ENCODE data around the gene A4GALT. TPM values are rescaled to one million over a fixed set of nuclear protein-coding genes. Genes with fewer than 3 reads are reported as not detected.

A4GALT gene
- total and polyA plus RNA-seq, 2 donors (not counting 1 experiment from before 2014, with no cell fraction given): 6.8 to 16.2 TPM

DNA sequence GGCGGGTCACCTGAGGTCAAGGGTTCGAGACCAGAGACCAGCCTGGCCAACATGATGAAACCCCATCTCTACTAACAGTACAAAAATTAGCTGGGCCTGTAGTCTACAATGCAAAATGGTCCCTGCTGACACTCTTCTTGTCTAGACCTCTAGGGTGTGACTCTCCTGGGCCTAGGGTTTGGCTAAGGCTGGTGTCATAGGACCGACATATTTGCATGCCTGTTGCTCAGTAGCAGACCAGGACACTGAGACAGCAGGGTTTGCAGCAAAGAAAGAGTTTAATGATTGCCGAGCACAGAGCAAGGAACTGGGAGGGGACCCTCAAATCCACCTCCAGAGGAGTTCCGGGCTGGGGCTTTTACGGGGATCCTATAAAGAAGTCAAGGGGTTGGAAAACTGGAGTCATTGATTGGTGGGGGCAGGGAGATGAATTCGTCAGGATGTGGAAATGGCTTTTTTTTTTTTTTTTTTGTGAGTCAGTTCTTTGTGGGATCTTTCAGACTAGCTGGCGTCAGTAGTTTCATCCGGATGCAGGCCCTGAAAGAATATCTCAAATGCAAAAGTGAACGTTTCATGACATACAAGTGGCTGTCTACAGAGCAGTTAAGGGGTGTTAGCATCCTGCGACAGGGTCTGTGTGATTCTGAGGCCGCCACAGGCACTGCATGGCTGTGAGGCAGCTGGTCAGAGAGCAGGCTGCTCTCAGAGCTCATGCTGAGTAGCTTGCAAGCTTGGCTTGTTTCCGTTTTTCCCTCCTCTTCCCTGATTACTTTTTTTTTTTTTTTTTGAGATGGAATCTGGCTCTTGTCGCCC is 27.2 kb upstream of the A4GALT start:
- no peaks in the 10 kb centered on the region for H3K79me2 ChIP-seq (ENCODE audit: control insufficient read depth, insufficient read depth, low read length)

DNA sequence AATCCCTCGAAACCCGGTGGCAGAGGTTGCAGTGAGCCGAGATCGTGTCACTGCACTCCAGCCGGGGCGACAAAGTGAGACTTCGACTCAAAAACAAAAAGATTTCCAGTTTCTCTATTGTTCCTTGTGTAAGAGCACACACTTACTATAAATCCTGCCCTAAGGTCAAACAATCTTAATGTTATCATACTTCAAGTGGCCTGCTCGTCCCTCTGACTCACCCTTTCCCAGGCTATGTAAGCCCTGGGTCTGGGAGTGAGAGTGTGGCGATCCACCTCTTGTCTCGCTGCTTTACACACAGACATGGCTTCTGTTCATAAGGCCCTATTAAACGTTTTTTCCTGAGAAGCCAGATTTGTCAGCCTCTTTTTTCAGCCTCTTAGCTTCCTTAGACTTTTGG is 24.4 kb upstream of the A4GALT start:
- Histone ChIP-seq H3K27ac (ENCODE audit: insufficient read depth, low read length) (no peak overlapping the region), H3K36me3 (ENCODE audit: control insufficient read depth, insufficient read depth, low read length) (no peaks in the 10 kb centered on the region), H3K79me2 (ENCODE audit: control insufficient read depth, insufficient read depth, low read length) (no peaks in the 10 kb centered on the region), H3K4me1 (ENCODE audit: control insufficient read depth, extremely low read depth, insufficient read depth, low read length) (peaks cover 10% of the 10 kb centered on the region), H3K9me3 (ENCODE audit: control insufficient read depth, insufficient read depth, low read depth, low read length) (no peaks in the 10 kb centered on the region), H4K20me1 (ENCODE audit: control insufficient read depth, extremely low read depth, insufficient read depth, low read length) (no peaks in the 10 kb centered on the region), H3K4me2 (ENCODE audit: extremely low read depth, insufficient read depth, low read length) (no peak overlapping the region), H3K27me3 (ENCODE audit: control insufficient read depth, insufficient read depth, low read length) (no peaks in the 10 kb centered on the region), H2AFZ (ENCODE audit: low read length) (no peak overlapping the region), H3K4me3 (replicated peaks in 1 of 4; ENCODE audit: control extremely low read depth in 1 of 4, insufficient read depth in 1 of 4, low read depth in 3 of 4, low read length in 4 of 4) (no peak overlapping the region), H3K9ac (ENCODE audit: insufficient read depth, low read length) (no peak overlapping the region)
- no peak for TF ChIP-seq EZH2 (IDR thresholded peaks at IDR 0.05; ENCODE audit: low read length, missing control alignments)
- TF ChIP-seq, protein P1, sequence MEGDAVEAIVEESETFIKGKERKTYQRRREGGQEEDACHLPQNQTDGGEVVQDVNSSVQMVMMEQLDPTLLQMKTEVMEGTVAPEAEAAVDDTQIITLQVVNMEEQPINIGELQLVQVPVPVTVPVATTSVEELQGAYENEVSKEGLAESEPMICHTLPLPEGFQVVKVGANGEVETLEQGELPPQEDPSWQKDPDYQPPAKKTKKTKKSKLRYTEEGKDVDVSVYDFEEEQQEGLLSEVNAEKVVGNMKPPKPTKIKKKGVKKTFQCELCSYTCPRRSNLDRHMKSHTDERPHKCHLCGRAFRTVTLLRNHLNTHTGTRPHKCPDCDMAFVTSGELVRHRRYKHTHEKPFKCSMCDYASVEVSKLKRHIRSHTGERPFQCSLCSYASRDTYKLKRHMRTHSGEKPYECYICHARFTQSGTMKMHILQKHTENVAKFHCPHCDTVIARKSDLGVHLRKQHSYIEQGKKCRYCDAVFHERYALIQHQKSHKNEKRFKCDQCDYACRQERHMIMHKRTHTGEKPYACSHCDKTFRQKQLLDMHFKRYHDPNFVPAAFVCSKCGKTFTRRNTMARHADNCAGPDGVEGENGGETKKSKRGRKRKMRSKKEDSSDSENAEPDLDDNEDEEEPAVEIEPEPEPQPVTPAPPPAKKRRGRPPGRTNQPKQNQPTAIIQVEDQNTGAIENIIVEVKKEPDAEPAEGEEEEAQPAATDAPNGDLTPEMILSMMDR (conservative IDR thresholded peaks at IDR 0.05 in 1 of 2, IDR thresholded peaks at IDR 0.05 in 1 of 2; ENCODE audit: low read depth in 1 of 2, low read length in 2 of 2): no peak
- peak; percentile 43 to 76 for DNase-seq (ENCODE audit: low read depth in 2 of 2)

More for the DNA sequence above, 27.2 kb upstream of the A4GALT start:
- peak overlapping the region; percentile 64 for H3K4me2 ChIP-seq (ENCODE audit: extremely low read depth, insufficient read depth, low read length)
- peak overlapping the region; percentile 50 for H3K9ac ChIP-seq (ENCODE audit: insufficient read depth, low read length)
- no peaks in the 10 kb centered on the region for H4K20me1 ChIP-seq (ENCODE audit: control insufficient read depth, extremely low read depth, insufficient read depth, low read length)
- peak overlapping the region; percentile 86 for H3K27ac ChIP-seq (ENCODE audit: insufficient read depth, low read length)
- peak; percentile 77 to 84 for DNase-seq (ENCODE audit: low read depth in 2 of 2)
- no peak for TF ChIP-seq EZH2 (IDR thresholded peaks at IDR 0.05; ENCODE audit: low read length, missing control alignments)
- TF ChIP-seq, protein P1 (conservative IDR thresholded peaks at IDR 0.05 in 1 of 2, IDR thresholded peaks at IDR 0.05 in 1 of 2; ENCODE audit: low read depth in 1 of 2, low read length in 2 of 2): no peak
- no peaks in the 10 kb centered on the region for H3K27me3 ChIP-seq (ENCODE audit: control insufficient read depth, insufficient read depth, low read length)
- peak overlapping the region in 2 of 4 experiments; percentile 11 to 17 for H3K4me3 ChIP-seq (replicated peaks in 1 of 4; ENCODE audit: control extremely low read depth in 1 of 4, insufficient read depth in 1 of 4, low read depth in 3 of 4, low read length in 4 of 4)
- no peaks in the 10 kb centered on the region for H3K9me3 ChIP-seq (ENCODE audit: control insufficient read depth, insufficient read depth, low read depth, low read length)
- H3K36me3 ChIP-seq (ENCODE audit: control insufficient read depth, insufficient read depth, low read length): no peaks in the 10 kb centered on the region
- peaks cover 20% of the 10 kb centered on the region for H3K4me1 ChIP-seq (ENCODE audit: control insufficient read depth, extremely low read depth, insufficient read depth, low read length)
- H2AFZ ChIP-seq (ENCODE audit: low read length): peak overlapping the region; percentile 98

DNA sequence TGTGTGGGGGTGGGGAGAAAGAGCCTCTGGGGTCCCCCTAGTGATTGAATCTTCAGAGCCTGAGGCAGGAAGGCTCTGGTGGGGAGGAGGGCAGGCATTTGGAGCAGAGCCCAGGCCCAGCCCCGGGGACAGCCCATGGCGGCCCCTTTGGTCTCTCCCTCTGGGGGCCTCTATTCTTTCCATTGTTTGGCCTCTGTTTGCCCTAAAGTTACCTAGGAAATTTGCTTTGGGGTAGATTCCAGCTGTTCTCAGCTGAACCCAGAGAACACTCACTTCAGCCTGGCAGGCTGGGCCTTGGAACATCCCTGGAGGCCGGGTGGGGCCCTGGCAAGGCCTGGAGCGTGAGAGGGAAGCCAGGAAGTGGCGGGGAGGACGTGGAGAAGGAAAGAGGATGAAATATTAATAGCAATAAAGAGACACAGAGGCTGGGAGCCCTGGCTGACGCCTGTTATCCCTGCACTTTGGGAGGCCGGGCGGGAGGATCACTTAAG is 22.9 kb upstream of the A4GALT start:
- H3K4me2 ChIP-seq (ENCODE audit: extremely low read depth, insufficient read depth, low read length): no peak overlapping the region
- TF ChIP-seq, protein P1 (conservative IDR thresholded peaks at IDR 0.05 in 1 of 2, IDR thresholded peaks at IDR 0.05 in 1 of 2; ENCODE audit: low read depth in 1 of 2, low read length in 2 of 2): no peak
- TF ChIP-seq EZH2 (IDR thresholded peaks at IDR 0.05; ENCODE audit: low read length, missing control alignments): no peak

More for the DNA sequence above, 22.9 kb upstream of the A4GALT start:
- Histone ChIP-seq H3K27me3 (ENCODE audit: control insufficient read depth, insufficient read depth, low read length) (no peaks in the 10 kb centered on the region), H3K4me1 (ENCODE audit: control insufficient read depth, extremely low read depth, insufficient read depth, low read length) (peaks cover 7% of the 10 kb centered on the region), H3K36me3 (ENCODE audit: control insufficient read depth, insufficient read depth, low read length) (no peaks in the 10 kb centered on the region), H3K9ac (ENCODE audit: insufficient read depth, low read length) (peak overlapping the region; percentile 14), H4K20me1 (ENCODE audit: control insufficient read depth, extremely low read depth, insufficient read depth, low read length) (no peaks in the 10 kb centered on the region), H3K27ac (ENCODE audit: insufficient read depth, low read length) (peak overlapping the region; percentile 49), H3K79me2 (ENCODE audit: control insufficient read depth, insufficient read depth, low read length) (no peaks in the 10 kb centered on the region), H3K4me3 (replicated peaks in 1 of 4; ENCODE audit: control extremely low read depth in 1 of 4, insufficient read depth in 1 of 4, low read depth in 3 of 4, low read length in 4 of 4) (no peak overlapping the region), H2AFZ (ENCODE audit: low read length) (no peak overlapping the region), H3K9me3 (ENCODE audit: control insufficient read depth, insufficient read depth, low read depth, low read length) (no peaks in the 10 kb centered on the region)
- peak in 1 of 2 donors; percentile 92 for DNase-seq (ENCODE audit: low read depth in 2 of 2)

Measured in fibroblast of lung (primary cell).